H1 (cell line): ENCODE measurements around the gene PLXNA3. TPM values are rescaled to one million over a fixed set of nuclear protein-coding genes. Genes with fewer than 3 reads are reported as not detected.

Experiments used
- CTCF ChIA-PET: fragments of 300-600 bp; sonication (Branson Sonifier 250); formaldehyde crosslinking; loops from one replicate; lab custom pipeline; 2021; ENCODE audit not compliant: partially characterized antibody; lab: Charles Lee
- POLR2A ChIA-PET: fragments of 300-600 bp; sonication (Branson Sonifier 250); formaldehyde crosslinking; loops from one replicate; lab custom pipeline; 2021; ENCODE audit warnings: inconsistent platforms; ENCODE audit not compliant: partially characterized antibody; lab: Charles Lee
- DNase-seq, 2 experiments: peaks; one replicate each; pipeline versions ENCODE4 v3.0.0 to v3.0.0-alpha.2; 2010 to 2022; ENCODE audit warnings: low spot score in 2 of 2, low read depth in 1 of 2, mixed read lengths in 1 of 2
- FAIRE-seq: peaks from 2 replicates; lab custom pipeline; 2011; peaks lifted over from hg19 to GRCh38; lab: Jason Lieb, UNC
- H2AFZ ChIP-seq: 2 replicates; pipeline ENCODE4 v1.8.1; 2012; ENCODE audit warnings: low read length, inconsistent platforms
- H2AK5ac ChIP-seq: 2 replicates; pipeline ENCODE4 v1.6.1; 2013; ENCODE audit warnings: low read depth, low read length
- H2BK120ac ChIP-seq: replicated peaks from 2 replicates; pipeline ENCODE3; 2013; ENCODE audit warnings: low read depth, low read length, inconsistent platforms
- H2BK12ac ChIP-seq: 2 replicates; pipeline ENCODE4 v1.6.1; 2013; ENCODE audit warnings: low read depth, low read length
- H2BK15ac ChIP-seq: 2 replicates; pipeline ENCODE4 v1.6.1; 2013; ENCODE audit warnings: low read length
- H2BK20ac ChIP-seq: 2 replicates; pipeline ENCODE4 v1.6.1; 2013; ENCODE audit warnings: low read length
- H2BK5ac ChIP-seq: 2 replicates; pipeline ENCODE4 v1.6.1; 2013; ENCODE audit warnings: low read depth, low read length
- H3K14ac ChIP-seq: 2 replicates; pipeline ENCODE4 v1.6.1; 2013; ENCODE audit warnings: inconsistent platforms; ENCODE audit not compliant: insufficient read length
- H3K18ac ChIP-seq: 2 replicates; pipeline ENCODE4 v1.6.1; 2013; ENCODE audit warnings: low read length; ENCODE audit errors: extremely low read depth
- H3K23ac ChIP-seq: 2 replicates; pipeline ENCODE4 v1.6.1; 2013; ENCODE audit warnings: inconsistent platforms; ENCODE audit not compliant: insufficient read length
- H3K23me2 ChIP-seq: 2 replicates; pipeline ENCODE4 v1.6.1; 2013; ENCODE audit warnings: low read depth, low read length
- H3K27ac ChIP-seq: 2 replicates; pipeline ENCODE4 v1.6.1; 2011; ENCODE audit warnings: low read depth, low read length, inconsistent platforms
- H3K27me3 ChIP-seq, 4 experiments: replicated peaks in 1 of 4; 1 replicate in 1 of 4; 2 replicates in 3 of 4; pipeline versions ENCODE4 v1.6.1 to v1.8.1; 2011 to 2013; ENCODE audit warnings: low read length in 3 of 4, mild to moderate bottlenecking in 3 of 4, inconsistent platforms in 2 of 4, mixed read lengths in 2 of 4, moderate library complexity in 1 of 4; ENCODE audit not compliant: control insufficient read depth in 3 of 4, insufficient read depth in 3 of 4; ENCODE audit errors: extremely low read depth in 1 of 4
- H3K36me3 ChIP-seq, 4 experiments: 2 replicates each; pipeline versions ENCODE4 v1.6.1 to v1.8.1; 2011 to 2013; ENCODE audit warnings: mild to moderate bottlenecking in 4 of 4, low read length in 3 of 4, moderate library complexity in 2 of 4, control low read depth in 1 of 4, inconsistent platforms in 1 of 4; ENCODE audit not compliant: insufficient read depth in 4 of 4, control insufficient read depth in 2 of 4
- H3K4ac ChIP-seq: replicated peaks from 2 replicates; pipeline ENCODE3; 2013; ENCODE audit warnings: low read length, low read depth, mixed read lengths, inconsistent platforms; ENCODE audit not compliant: insufficient read length
- H3K4me1 ChIP-seq, 4 experiments: replicated peaks in 1 of 4; 1 replicate in 1 of 4; 2 replicates in 3 of 4; pipeline versions ENCODE4 v1.6.1 to v1.8.1; 2011 to 2013; ENCODE audit warnings: low read length in 3 of 4, inconsistent platforms in 2 of 4, mixed read lengths in 1 of 4; ENCODE audit not compliant: insufficient read depth in 4 of 4, control insufficient read depth in 3 of 4
- H3K4me2 ChIP-seq, 2 experiments: 2 replicates each; pipeline versions ENCODE4 v1.6.1 to v1.8.1; 2011 to 2013; ENCODE audit warnings: low read depth in 2 of 2, low read length in 2 of 2, control low read depth in 1 of 2, inconsistent platforms in 1 of 2, mild to moderate bottlenecking in 1 of 2; ENCODE audit not compliant: insufficient read depth in 1 of 2
- H3K4me3 ChIP-seq, 4 experiments: fragments of 200-600, 300-600 bp in 1 of 4; sonication (generic), shearing (Covaris generic), sonication (Bioruptor Twin) in 1 of 4; 2 replicates each; pipeline versions ENCODE4 v1.5.1 to v1.8.1; 2011 to 2016; ENCODE audit warnings: low read length in 4 of 4, low read depth in 3 of 4, control low read depth in 2 of 4, inconsistent platforms in 2 of 4, mild to moderate bottlenecking in 2 of 4, mixed read lengths in 1 of 4, moderate library complexity in 1 of 4; ENCODE audit not compliant: insufficient read depth in 2 of 4; ENCODE audit errors: extremely low read depth in 1 of 4
- H3K56ac ChIP-seq: replicated peaks from 2 replicates; pipeline ENCODE3; 2013; ENCODE audit warnings: low read depth, mild to moderate bottlenecking, mixed read lengths, low read length, inconsistent platforms; ENCODE audit not compliant: insufficient read length
- H3K79me1 ChIP-seq: 2 replicates; pipeline ENCODE4 v1.6.1; 2013; ENCODE audit warnings: low read depth, low read length, control low read depth
- H3K79me2 ChIP-seq, 2 experiments: 2 replicates each; pipeline versions ENCODE4 v1.6.1 to v1.8.1; 2012 to 2013; ENCODE audit warnings: low read length in 2 of 2, mild to moderate bottlenecking in 2 of 2, inconsistent platforms in 1 of 2; ENCODE audit not compliant: insufficient read depth in 2 of 2, control insufficient read depth in 1 of 2
- H3K9ac ChIP-seq, 4 experiments: replicated peaks in 1 of 4; 1 replicate in 1 of 4; 2 replicates in 3 of 4; pipeline versions ENCODE4 v1.6.1 to v1.8.1; 2011 to 2013; ENCODE audit warnings: low read depth in 3 of 4, low read length in 3 of 4, control low read depth in 2 of 4, mild to moderate bottlenecking in 2 of 4, moderate library complexity in 2 of 4, inconsistent platforms in 1 of 4; ENCODE audit errors: extremely low read depth in 1 of 4
- H3K9me3 ChIP-seq, 2 experiments: 2 replicates each; pipeline versions ENCODE4 v1.6.1 to v1.8.1; 2012 to 2013; ENCODE audit warnings: mild to moderate bottlenecking in 2 of 2, moderate library complexity in 2 of 2, control low read depth in 1 of 2, inconsistent platforms in 1 of 2, low read depth in 1 of 2, low read length in 1 of 2, mixed read lengths in 1 of 2; ENCODE audit not compliant: insufficient read depth in 2 of 2
- H4K20me1 ChIP-seq, 2 experiments: replicated peaks in 1 of 2; 2 replicates each; pipeline versions ENCODE3 to v1.8.1; 2011 to 2013; ENCODE audit warnings: inconsistent platforms in 2 of 2, low read length in 2 of 2, mild to moderate bottlenecking in 1 of 2; ENCODE audit not compliant: insufficient read depth in 2 of 2, control insufficient read depth in 1 of 2
- H4K5ac ChIP-seq: 2 replicates; pipeline ENCODE4 v1.6.1; 2013; ENCODE audit warnings: low read length, low read depth, mixed read lengths, inconsistent platforms; ENCODE audit not compliant: insufficient read length
- H4K8ac ChIP-seq: 2 replicates; pipeline ENCODE4 v1.8.0; 2013; ENCODE audit warnings: mild to moderate bottlenecking, moderate library complexity, low read length, inconsistent platforms; ENCODE audit not compliant: insufficient read depth; ENCODE audit errors: extremely low read depth
- H4K91ac ChIP-seq: replicated peaks from 2 replicates; pipeline ENCODE3; 2013; ENCODE audit warnings: low read length, mixed read lengths, inconsistent platforms; ENCODE audit not compliant: insufficient read length
- CTBP2 ChIP-seq: IDR thresholded peaks from 2 replicates; pipeline ENCODE4 v1.7.0; 2011; ENCODE audit warnings: borderline replicate concordance, mild to moderate bottlenecking, moderate library complexity, mixed read lengths, low read length; ENCODE audit not compliant: insufficient read depth, insufficient read length
- WGBS, 2 experiments: shearing (Covaris generic) in 1 of 2; methylation state at CpG; one replicate each; pipeline versions ENCODE4 v1.1.6 to v1.1.7; 2013 to 2015; ENCODE audit warnings: low lambda C conversion rate in 2 of 2, mixed read lengths in 2 of 2, inconsistent platforms in 1 of 2, low coverage in 1 of 2, missing lambda C conversion rate in 1 of 2; ENCODE audit not compliant: insufficient replicate concordance in 2 of 2, insufficient coverage in 1 of 2, insufficient read length in 1 of 2; ENCODE audit errors: extremely low coverage in 1 of 2, missing lambda C conversion rate in 1 of 2; 5-methylcytosine and 5-hydroxymethylcytosine counted together
- polyA plus RNA-seq, 7 experiments: library from polyadenylated mRNA; depleted of rRNA in 3 of 7; stranded (reverse) in 5 of 7; unstranded in 2 of 7; fragments of >200 nt in 5 of 7; fragments of 200-250 nt in 2 of 7; gene quantifications; 1 replicate in 5 of 7; 2 replicates in 1 of 7; 4 replicates in 1 of 7; pipeline versions ENCODE4 v1.2.1 to v1.2.3, GENCODE V29; 2011 to 2013; ENCODE audit warnings: missing spikeins in 2 of 7, mixed read lengths in 2 of 7
- total RNA-seq: library from RNA; stranded (reverse); fragmentation: NEBNext Ultra II Directional; extraction: Animal tissue kit (Norgen Biotek cat#: 25700); gene quantifications from 2 replicates; pipeline ENCODE4 v1.2.1, GENCODE V29; 2021

Gene PLXNA3
- total and polyA plus RNA-seq, 2 of the 8 experiments (the other 6 are each of a cell fraction or from before 2014, with no cell fraction given), result 10.7 to 18.2 TPM

DNA sequence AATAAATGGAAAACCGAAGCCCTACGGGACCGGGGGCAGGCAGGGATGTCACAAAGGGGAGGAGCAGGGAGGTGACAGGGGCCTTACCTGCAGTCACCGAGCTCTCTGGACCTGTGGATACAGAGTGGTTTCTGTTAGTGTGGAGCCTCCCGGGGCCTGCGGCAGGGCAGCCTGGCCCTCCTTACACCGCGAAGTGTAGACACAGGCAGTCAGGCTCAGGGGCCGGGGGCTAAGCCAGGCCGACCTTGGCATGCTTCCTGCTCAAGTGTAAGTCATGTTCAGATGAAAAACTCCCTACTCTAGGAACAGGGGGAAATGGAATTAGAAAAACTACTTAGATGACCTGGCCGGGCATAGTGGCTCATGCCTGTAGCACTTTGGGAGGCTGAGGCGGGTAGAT lies 53.7 kb downstream of the PLXNA3 start:
- H2AFZ ChIP-seq, result no peak overlapping the region
- no peak for TF ChIP-seq CTBP2
- no peak overlapping the region for H3K27ac ChIP-seq
- H3K4ac ChIP-seq, result no peak overlapping the region
- no peaks in the 10 kb centered on the region for H3K4me1 ChIP-seq
- H3K79me2 ChIP-seq, result no peaks in the 10 kb centered on the region
- H4K8ac ChIP-seq, result no peak overlapping the region
- H3K18ac ChIP-seq, result no peak overlapping the region
- H3K27me3 ChIP-seq, result no peaks in the 10 kb centered on the region
- H3K79me1 ChIP-seq, result no peaks in the 10 kb centered on the region
- H2BK20ac ChIP-seq, result no peak overlapping the region
- FAIRE-seq (no peak), DNase-seq (no peak)
- ChIA-PET POLR2A (no interaction called here), CTCF (no interaction called here)
- H4K20me1 ChIP-seq, result no peaks in the 10 kb centered on the region
- no peak overlapping the region for H3K56ac ChIP-seq
- H3K9me3 ChIP-seq, result no peaks in the 10 kb centered on the region
- H3K36me3 ChIP-seq, result no peaks in the 10 kb centered on the region
- no peak overlapping the region for H2BK120ac ChIP-seq
- peaks cover 6% of the 10 kb centered on the region for H3K23me2 ChIP-seq
- no peak overlapping the region for H3K14ac ChIP-seq
- H4K5ac ChIP-seq, result no peak overlapping the region
- no peak overlapping the region for H2BK5ac ChIP-seq
- no peak overlapping the region for H3K9ac ChIP-seq
- no peak overlapping the region for H3K23ac ChIP-seq
- no peak overlapping the region for H2BK12ac ChIP-seq
- H2BK15ac ChIP-seq, result no peak overlapping the region
- WGBS, 2 experiments, result 94% methylated on average over 7 of the region's 12 CpGs; no CpG with 5 or more reads in 1 of the 2 experiments
- H3K4me3 ChIP-seq, result no peak overlapping the region
- no peak overlapping the region for H4K91ac ChIP-seq
- H3K4me2 ChIP-seq, result no peak overlapping the region
- no peak overlapping the region for H2AK5ac ChIP-seq
